HG03025 (cell line): ENCODE results near the gene KLHL25.

ENCODE experiments used
- ATAC-seq: cut with Tn5 transposase; IDR thresholded peaks from one replicate; pipeline ENCODE4 v1.9.1; 2021; ENCODE audit warnings: mild to moderate bottlenecking, moderate library complexity; ENCODE audit not compliant: unreplicated experiment, low FRiP score

KLHL25 gene

GRCh38 chr15:85762039-85762755, 32.5 kb downstream of the KLHL25 start:
- no peak for ATAC-seq

- ATAC-seq = no peak
Observed at GRCh38 chr15:85761635-85762034, 33.1 kb downstream of the KLHL25 start.

- no peak for ATAC-seq
Observed at GRCh38 chr15:85760531-85761371, 34.0 kb downstream of the KLHL25 start.

- no peak for ATAC-seq
Observed at GRCh38 chr15:85760049-85760448, 34.7 kb downstream of the KLHL25 start.

GRCh38 chr15:85759376-85759775, 35.3 kb downstream of the KLHL25 start:
- ATAC-seq = no peak

- ATAC-seq = no peak
Observed at GRCh38 chr15:85758655-85758978, 36.1 kb downstream of the KLHL25 start.

GRCh38 chr15:85757939-85758654, 36.6 kb downstream of the KLHL25 start:
- ATAC-seq = no peak

GRCh38 chr15:85757073-85757938, 37.4 kb downstream of the KLHL25 start:
- ATAC-seq = no peak

GRCh38 chr15:85756411-85757072, 38.2 kb downstream of the KLHL25 start:
- no peak for ATAC-seq

GRCh38 chr15:85755942-85756341, 38.8 kb downstream of the KLHL25 start:
- no peak for ATAC-seq

- ATAC-seq = no peak
Observed at GRCh38 chr15:85755471-85755870, 39.3 kb downstream of the KLHL25 start.

GRCh38 chr15:85754989-85755388, 39.7 kb downstream of the KLHL25 start:
- ATAC-seq = no peak

GRCh38 chr15:85753791-85754452, 40.8 kb downstream of the KLHL25 start:
- ATAC-seq = no peak

GRCh38 chr15:85753261-85753660, 41.5 kb downstream of the KLHL25 start:
- ATAC-seq = no peak

GRCh38 chr15:85752491-85752961, 42.2 kb downstream of the KLHL25 start:
- ATAC-seq = no peak

- no peak for ATAC-seq
Observed at GRCh38 chr15:85752124-85752475, 42.6 kb downstream of the KLHL25 start.

- ATAC-seq = no peak
Observed at GRCh38 chr15:85751291-85752123, 43.2 kb downstream of the KLHL25 start.
